Psoas muscle (tissue), 8 donors: Measurements from ENCODE around the gene GALNTL6. TPM values are rescaled to one million over a fixed set of nuclear protein-coding genes. Genes with fewer than 3 reads are reported as not detected.

Experiments used
- ATAC-seq, 4 donors: fragments of 200-7000 bp; cut with Tn5 transposase; one replicate each; pipeline ENCODE4 v1.9.1; 2020; ENCODE audit warnings: moderate library complexity in 3 of 4, mild to moderate bottlenecking in 2 of 4
- DNase-seq, 2 donors: peaks; one replicate each; pipeline ENCODE4 v3.0.0-alpha.2; 2020
- H3K27ac ChIP-seq: fragments of 200-600 bp; one replicate; pipeline ENCODE4 v1.8.0; 2022
- H3K27me3 ChIP-seq, 3 donors: fragments of 200-600 bp in 1 of 3; one replicate each; pipeline versions ENCODE4 v1.6.1 to v1.8.0; 2013 to 2022; ENCODE audit warnings: low read length in 2 of 3, mild to moderate bottlenecking in 2 of 3, moderate library complexity in 1 of 3; ENCODE audit not compliant: insufficient read depth in 3 of 3
- H3K36me3 ChIP-seq, 2 donors: fragments of 200-600 bp in 1 of 2; one replicate each; pipeline versions ENCODE4 v1.6.1 to v1.8.0; 2013 to 2022; ENCODE audit warnings: low read depth in 1 of 2, mild to moderate bottlenecking in 1 of 2, moderate library complexity in 1 of 2; ENCODE audit not compliant: insufficient read depth in 1 of 2
- H3K4me1 ChIP-seq: fragments of 200-600 bp; one replicate; pipeline ENCODE4 v1.8.0; 2022
- H3K4me3 ChIP-seq: fragments of 200-600 bp; one replicate; pipeline ENCODE4 v1.8.0; 2022; ENCODE audit warnings: mild to moderate bottlenecking
- H3K9me3 ChIP-seq: fragments of 200-600 bp; one replicate; pipeline ENCODE4 v1.8.0; 2022
- CTCF ChIP-seq: fragments of 200-600 bp; IDR thresholded peaks from one replicate; pipeline ENCODE4 v1.8.0; 2022; ENCODE audit warnings: antibody characterized with exemption
- WGBS, 3 donors: extraction: QIAGEN DNeasy Blood & Tissue Kit; methylation state at CpG; one replicate each; pipeline versions ENCODE4 v1.1.6 to v1.1.7; 2013; 5-methylcytosine and 5-hydroxymethylcytosine counted together
- intact Hi-C, 2 donors: fragments of 100-400 bp; cut with DNase I; formaldehyde crosslinking; loops; one replicate each; pipeline versions ENCODE4 v1.11.0 to v1.14.2; 2022
- polyA plus RNA-seq, 3 donors: library from polyadenylated mRNA; stranded (reverse); fragments of 200-250 nt; gene quantifications; one replicate each; pipeline ENCODE4 v1.2.3, GENCODE V29; 2013
- total RNA-seq, 4 donors: library from RNA; stranded (reverse); fragmentation: NEBNext Ultra II Directional in 2 of 4; extraction: Animal tissue kit (Norgen Biotek cat#: 25700) in 2 of 4; gene quantifications; one replicate each; pipeline versions ENCODE4 v1.2.1 to v1.2.4, GENCODE V29; 2021 to 2023
- donor health status: healthy with polysubstance abuse.
- donor health status: DM: no; HTN: no; CAD: no; lungs with moderate emphysema.
- donor health status: Bipolar disorder and iron deficiency.
- donor health status: healthy.
- donor health status: DM: yes; HTN: yes; CAD: no.
- donor health status: DM: no; HTN: no; CAD: no.
- donor health status: DM: no; HTN: no; CAD: no.
- donor health status: DM: yes; HTN: yes; CAD: no.

GALNTL6 gene
- total and polyA plus RNA-seq, 7 donors = 0.01 to 0.91 (median 0.21) TPM; not detected in 3

DNA sequence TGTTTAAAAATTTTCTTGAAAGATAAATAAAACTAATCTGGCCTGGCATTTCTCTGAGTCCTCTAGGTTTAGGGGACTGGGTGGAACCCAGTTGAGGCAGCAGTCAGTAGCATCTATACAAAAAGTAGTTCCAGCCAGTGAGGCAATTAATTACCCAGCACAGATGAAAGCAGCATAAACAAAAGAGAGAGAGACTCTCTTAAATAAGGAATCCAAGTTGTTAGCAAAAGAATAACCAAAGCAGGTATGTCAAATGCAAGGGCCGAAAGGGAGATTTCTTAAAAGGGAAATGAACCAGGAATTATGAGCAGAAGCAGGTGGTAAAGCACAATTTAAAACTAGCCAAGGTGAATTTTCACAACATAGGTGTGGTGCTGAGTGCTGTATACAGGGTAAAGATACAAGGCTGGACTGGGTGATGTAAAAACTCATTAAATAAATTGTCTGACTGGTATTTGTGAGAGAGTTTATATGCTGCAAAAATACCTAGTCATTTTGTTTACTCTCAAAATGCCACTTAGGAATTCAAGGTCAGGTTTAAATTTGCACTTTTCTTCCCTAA lies 1260.8 kb downstream of the GALNTL6 start:
- H3K4me3 ChIP-seq = no peak overlapping the region
- TF ChIP-seq CTCF = no peak
- no peak overlapping the region for H3K27ac ChIP-seq
- ATAC-seq (no peak), DNase-seq (no peak)
- intact Hi-C loops = no loop called here
- H3K9me3 ChIP-seq = peaks cover 15% of the 10 kb centered on the region
- H3K36me3 ChIP-seq = no peaks in the 10 kb centered on the region
- 28 to 84% (median 43%) methylated on average over 1 of the region's 1 CpG for WGBS, 3 donors
- H3K4me1 ChIP-seq = no peaks in the 10 kb centered on the region
- H3K27me3 ChIP-seq = no peaks in the 10 kb centered on the region

- no peak for TF ChIP-seq CTCF
- 69 to 74% (median 70%) methylated on average over 3 of the region's 3 CpGs for WGBS, 3 donors
- DNase-seq (no peak), ATAC-seq (peak in 3 of 4 donors; percentile 27 to 70 (median 54))
- intact Hi-C loops = no loop called here
- Histone ChIP-seq H3K27ac (no peak overlapping the region), H3K9me3 (peaks cover 10% of the 10 kb centered on the region), H3K4me3 (no peak overlapping the region), H3K36me3 (no peaks in the 10 kb centered on the region), H3K4me1 (no peaks in the 10 kb centered on the region), H3K27me3 (no peaks in the 10 kb centered on the region)
Measured at GRCh38 chr4:173074501-173074946, 1261.3 kb downstream of the GALNTL6 start.

- TF ChIP-seq CTCF = no peak
- H3K36me3 ChIP-seq = no peaks in the 10 kb centered on the region
- DNase-seq = no peak
- no peak for ATAC-seq
- no peaks in the 10 kb centered on the region for H3K27me3 ChIP-seq
- intact Hi-C loops = no loop called here
- no peaks in the 10 kb centered on the region for H3K4me1 ChIP-seq
- H3K27ac ChIP-seq = no peak overlapping the region
- H3K9me3 ChIP-seq = no peaks in the 10 kb centered on the region
- WGBS, 3 donors = 44 to 46% (median 45%) methylated on average over 3 of the region's 3 CpGs
- no peak overlapping the region for H3K4me3 ChIP-seq
Measured at GRCh38 chr4:173076903-173077634, 1263.9 kb downstream of the GALNTL6 start.

GRCh38 chr4:173088144-173088543 lies 1274.9 kb downstream of the GALNTL6 start:
- no peaks in the 10 kb centered on the region for H3K9me3 ChIP-seq
- no peak overlapping the region for H3K4me3 ChIP-seq
- TF ChIP-seq CTCF = no peak
- no peak for DNase-seq
- no peaks in the 10 kb centered on the region for H3K36me3 ChIP-seq
- no peak overlapping the region for H3K27ac ChIP-seq
- intact Hi-C loops = no loop called here
- ATAC-seq = no peak
- no peaks in the 10 kb centered on the region for H3K27me3 ChIP-seq
- no peaks in the 10 kb centered on the region for H3K4me1 ChIP-seq
